Esophagus (tissue), 2 donors: ENCODE results near the gene AGTR1. TPM values are rescaled to one million over a fixed set of nuclear protein-coding genes. Genes with fewer than 3 reads are reported as not detected.

Experiments used
- H3K27ac ChIP-seq, 2 donors: one replicate each; pipeline ENCODE4 v1.5.1; 2013; ENCODE audit warnings: low read depth in 2 of 2, mild to moderate bottlenecking in 2 of 2, inconsistent platforms in 1 of 2, low read length in 1 of 2, moderate library complexity in 1 of 2
- H3K27me3 ChIP-seq, 2 donors: one replicate each; pipeline ENCODE4 v1.6.1; 2013; ENCODE audit warnings: low read length in 2 of 2, control low read depth in 1 of 2, mild to moderate bottlenecking in 1 of 2; ENCODE audit not compliant: insufficient read depth in 2 of 2, control insufficient read depth in 1 of 2
- H3K36me3 ChIP-seq, 2 donors: one replicate each; pipeline ENCODE4 v1.6.1; 2013; ENCODE audit warnings: low read length in 1 of 2; ENCODE audit not compliant: control insufficient read depth in 2 of 2, insufficient read depth in 2 of 2
- H3K4me1 ChIP-seq, 2 donors: one replicate each; pipeline ENCODE4 v1.6.1; 2013; ENCODE audit warnings: low read length in 1 of 2; ENCODE audit not compliant: control insufficient read depth in 2 of 2, insufficient read depth in 2 of 2
- H3K4me3 ChIP-seq, 2 donors: one replicate each; pipeline ENCODE4 v1.5.1; 2013; ENCODE audit warnings: low read length in 2 of 2, mild to moderate bottlenecking in 2 of 2, low read depth in 1 of 2, moderate library complexity in 1 of 2
- H3K9me3 ChIP-seq, 2 donors: one replicate each; pipeline ENCODE4 v1.6.1; 2013; ENCODE audit warnings: mild to moderate bottlenecking in 2 of 2, low read depth in 1 of 2, low read length in 1 of 2, moderate library complexity in 1 of 2; ENCODE audit not compliant: control insufficient read depth in 2 of 2, insufficient read depth in 1 of 2
- WGBS, 2 donors: extraction: QIAGEN DNeasy Blood & Tissue Kit; methylation state at CpG; one replicate each; pipeline ENCODE4 v1.1.7; 2013; 5-methylcytosine and 5-hydroxymethylcytosine counted together
- polyA plus RNA-seq, 2 donors: library from polyadenylated mRNA; stranded (reverse); fragments of 200-250 nt; gene quantifications; one replicate each; pipeline ENCODE4 v1.2.3, GENCODE V29; 2013
- donor health status: healthy with polysubstance abuse.
- donor health status: Bipolar disorder and iron deficiency.

AGTR1 gene
- polyA plus RNA-seq, 2 donors: 0.35 to 0.85 TPM

DNA sequence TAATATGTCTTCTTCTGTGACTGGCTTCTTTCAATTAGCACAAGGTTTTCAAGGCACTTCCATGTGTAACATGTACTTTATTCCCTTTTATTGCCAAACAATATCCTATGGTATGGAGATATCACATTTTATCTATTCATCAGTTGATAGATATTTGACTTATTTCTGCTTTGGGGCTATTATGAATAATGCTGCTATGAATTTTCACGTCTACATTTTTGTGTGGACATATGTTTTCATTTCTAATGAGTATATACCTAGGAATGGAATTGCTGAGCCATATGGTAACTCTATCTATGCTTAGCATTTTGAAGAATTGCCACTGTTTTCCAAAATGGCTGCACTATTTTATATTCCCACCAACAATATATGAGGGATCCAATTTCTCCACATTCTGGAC, 3.6 kb upstream of the AGTR1 start:
- Histone ChIP-seq H3K4me1 (no peaks in the 10 kb centered on the region), H3K4me3 (no peak overlapping the region), H3K9me3 (no peaks in the 10 kb centered on the region), H3K36me3 (no peaks in the 10 kb centered on the region), H3K27ac (no peak overlapping the region), H3K27me3 (no peaks in the 10 kb centered on the region)
- WGBS, 2 donors: 46 to 51% methylated on average over 1 of the region's 1 CpG

DNA sequence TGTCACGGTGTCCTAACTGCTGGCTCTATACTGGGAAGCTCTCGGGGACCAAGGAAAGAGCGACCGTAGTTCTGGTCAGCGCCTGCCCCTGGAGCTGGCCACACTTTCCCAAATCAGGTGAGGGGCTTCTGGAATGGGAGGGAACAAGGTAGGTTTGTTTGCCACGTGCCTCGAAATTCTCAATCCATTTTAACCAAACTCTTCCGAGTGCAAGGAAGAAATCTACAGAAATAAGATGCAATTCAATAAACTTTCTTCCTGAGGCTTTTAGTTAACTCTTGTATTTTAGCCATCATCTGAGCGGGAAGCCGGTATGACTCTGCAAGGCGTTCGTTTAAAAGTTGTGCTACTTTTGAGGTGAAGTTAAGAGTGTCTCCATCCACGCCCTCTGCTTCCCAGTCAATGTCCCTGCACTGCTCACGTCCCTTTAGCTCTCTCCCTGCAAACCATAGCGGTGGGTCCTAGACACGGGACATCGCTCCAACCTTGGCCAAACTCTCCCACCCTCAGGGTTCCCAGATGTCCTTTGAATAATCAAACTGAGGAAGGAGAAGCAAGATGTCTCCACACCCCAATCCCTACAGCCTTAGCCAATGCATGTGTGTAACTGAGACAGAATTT, 597 bp downstream of the AGTR1 start:
- WGBS, 2 donors: 46 to 48% methylated on average over 17 of the region's 17 CpGs
- no peaks in the 10 kb centered on the region for H3K4me1 ChIP-seq
- peak overlapping the region; percentile 35 to 51 for H3K4me3 ChIP-seq
- no peaks in the 10 kb centered on the region for H3K27me3 ChIP-seq
- no peaks in the 10 kb centered on the region for H3K9me3 ChIP-seq
- H3K36me3 ChIP-seq: no peaks in the 10 kb centered on the region
- H3K27ac ChIP-seq: no peak overlapping the region

DNA sequence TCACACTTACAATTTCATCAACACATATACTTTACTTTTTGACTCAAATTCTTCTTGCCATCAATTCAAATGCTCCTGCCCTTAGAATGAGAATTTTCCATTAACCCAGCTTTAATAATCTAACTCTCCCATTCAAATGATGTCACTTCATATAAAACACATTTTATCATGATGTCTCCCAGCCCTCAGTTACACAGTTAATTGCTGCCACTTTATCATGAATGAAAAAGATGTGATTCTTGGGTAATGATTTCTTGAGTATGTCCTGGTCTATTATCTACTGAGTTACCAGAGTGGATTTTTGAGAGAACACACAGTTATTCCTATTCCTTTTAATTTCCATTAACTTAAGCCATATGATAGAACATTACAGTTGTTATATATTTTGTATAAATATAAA, 7.6 kb downstream of the AGTR1 start:
- H3K9me3 ChIP-seq: no peaks in the 10 kb centered on the region
- H3K4me1 ChIP-seq: no peaks in the 10 kb centered on the region
- no peaks in the 10 kb centered on the region for H3K27me3 ChIP-seq
- H3K27ac ChIP-seq: no peak overlapping the region
- H3K36me3 ChIP-seq: no peaks in the 10 kb centered on the region
- no peak overlapping the region for H3K4me3 ChIP-seq

DNA sequence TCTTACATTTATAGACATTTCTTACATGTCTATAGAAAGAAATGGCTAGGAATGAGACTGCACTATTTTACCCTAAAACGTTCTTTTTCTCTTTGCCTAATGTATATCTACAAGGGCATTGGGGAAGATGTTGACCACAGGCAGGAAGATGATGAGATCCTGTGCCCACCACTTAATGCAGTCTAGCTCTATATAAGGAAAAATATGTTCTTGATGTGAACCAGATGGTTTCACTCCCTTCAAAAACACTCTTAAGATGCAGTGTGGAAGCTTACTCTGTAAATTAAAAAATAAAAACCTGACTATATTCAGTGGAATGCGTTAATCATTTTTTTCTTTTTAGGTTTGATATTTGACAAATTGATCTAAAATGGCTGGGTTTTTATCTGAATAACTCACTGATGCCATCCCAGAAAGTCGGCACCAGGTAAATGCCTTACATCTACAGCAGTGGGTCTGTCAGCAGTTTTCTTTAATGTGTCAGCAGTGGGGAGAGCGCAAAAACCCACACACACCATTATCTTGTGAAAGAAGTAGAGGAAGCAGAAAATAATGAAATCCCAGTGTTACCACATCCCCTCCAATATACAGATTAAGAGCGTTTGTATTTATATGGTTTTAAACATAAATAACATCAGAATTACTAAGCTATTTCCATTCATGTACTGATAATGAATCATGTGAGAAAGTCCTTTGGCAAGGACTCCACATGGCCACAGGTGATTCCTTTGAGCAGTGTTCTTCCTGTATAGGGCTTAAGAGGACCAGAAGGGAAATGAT, 10.1 kb downstream of the AGTR1 start:
- H3K4me1 ChIP-seq: no peaks in the 10 kb centered on the region
- H3K36me3 ChIP-seq: no peaks in the 10 kb centered on the region
- no peaks in the 10 kb centered on the region for H3K9me3 ChIP-seq
- H3K4me3 ChIP-seq: no peak overlapping the region
- H3K27me3 ChIP-seq: no peaks in the 10 kb centered on the region
- 78 to 81% methylated on average over 5 of the region's 5 CpGs for WGBS, 2 donors
- H3K27ac ChIP-seq: no peak overlapping the region

DNA sequence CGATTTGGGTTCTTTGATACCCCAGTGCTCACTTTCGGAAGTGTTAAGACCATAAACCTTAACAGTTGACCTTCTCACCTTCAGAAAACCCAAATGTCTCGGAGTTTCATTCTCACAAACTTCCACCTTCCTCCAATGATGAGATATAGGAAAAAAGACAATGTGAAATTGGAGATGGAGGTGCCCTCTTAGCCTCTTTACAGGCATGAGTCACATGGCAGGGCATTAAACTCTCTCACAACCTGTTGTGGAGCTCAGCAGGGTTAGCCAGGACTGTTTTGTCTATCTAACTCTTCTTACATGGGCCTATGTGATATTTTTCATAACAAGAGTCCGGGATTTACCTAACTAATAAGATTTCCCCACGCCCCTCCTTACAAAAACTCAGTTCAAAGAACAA, 10.7 kb downstream of the AGTR1 start:
- 66 to 74% methylated on average over 5 of the region's 5 CpGs for WGBS, 2 donors
- Histone ChIP-seq H3K9me3 (no peaks in the 10 kb centered on the region), H3K4me1 (no peaks in the 10 kb centered on the region), H3K4me3 (no peak overlapping the region), H3K27ac (no peak overlapping the region), H3K27me3 (no peaks in the 10 kb centered on the region), H3K36me3 (no peaks in the 10 kb centered on the region)

DNA sequence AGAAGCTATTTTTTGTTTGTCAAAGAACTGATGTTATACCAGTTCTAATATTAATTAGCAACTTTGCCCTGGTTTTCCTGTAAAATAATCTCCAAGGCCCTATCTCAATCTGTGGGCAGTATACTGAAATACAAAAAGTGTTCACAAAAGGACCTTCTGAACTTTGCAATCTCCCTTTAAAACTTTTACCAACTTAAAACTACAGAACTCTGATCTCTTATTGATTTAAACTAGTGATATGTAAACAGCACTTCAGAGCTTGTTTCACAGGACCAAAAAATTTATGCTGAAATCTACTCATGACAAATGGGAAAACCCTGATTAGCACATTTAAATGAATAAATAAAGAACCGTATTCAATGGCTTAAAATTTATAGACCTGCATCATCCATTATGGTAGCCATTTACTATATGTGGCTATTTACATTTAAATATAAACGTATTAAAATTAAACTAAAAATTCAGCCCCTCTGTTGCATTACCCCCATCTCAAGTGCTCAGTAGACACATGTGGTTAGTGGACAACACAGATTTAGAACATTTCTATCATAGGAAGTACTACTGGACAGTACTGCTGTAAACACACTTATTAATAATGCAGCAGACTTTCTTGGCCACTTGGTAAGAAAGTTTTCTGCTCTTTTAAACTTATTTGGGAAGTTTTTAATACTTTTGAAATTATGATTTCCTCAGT, 12.0 kb downstream of the AGTR1 start:
- Histone ChIP-seq H3K27ac (no peak overlapping the region), H3K4me3 (no peak overlapping the region), H3K4me1 (no peaks in the 10 kb centered on the region), H3K27me3 (no peaks in the 10 kb centered on the region), H3K36me3 (no peaks in the 10 kb centered on the region), H3K9me3 (no peaks in the 10 kb centered on the region)
- 57 to 70% methylated on average over 2 of the region's 2 CpGs for WGBS, 2 donors

DNA sequence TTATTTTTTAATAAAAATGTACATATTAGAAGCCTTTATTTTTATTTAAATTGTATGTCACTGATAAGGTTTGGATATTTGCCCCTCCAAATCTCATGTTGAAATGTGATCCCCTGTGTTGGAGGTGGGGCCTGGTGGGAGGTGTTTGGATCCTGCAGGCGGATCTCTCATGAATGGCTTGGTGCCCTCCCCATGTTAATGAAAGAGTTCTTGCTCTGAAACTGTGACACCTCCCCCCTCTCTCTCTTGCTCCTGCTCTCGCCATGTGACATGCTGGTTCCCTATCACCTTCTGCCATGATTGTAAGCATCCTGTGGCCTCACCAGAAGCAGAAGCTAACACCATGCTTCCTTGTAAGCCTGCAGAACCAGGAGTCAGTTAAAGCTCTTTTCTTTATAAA, 13.0 kb downstream of the AGTR1 start:
- Histone ChIP-seq H3K27ac (no peak overlapping the region), H3K27me3 (no peaks in the 10 kb centered on the region), H3K9me3 (no peaks in the 10 kb centered on the region), H3K4me3 (no peak overlapping the region), H3K36me3 (no peaks in the 10 kb centered on the region), H3K4me1 (no peaks in the 10 kb centered on the region)
- WGBS, 2 donors: 79 to 96% methylated on average over 2 of the region's 2 CpGs

DNA sequence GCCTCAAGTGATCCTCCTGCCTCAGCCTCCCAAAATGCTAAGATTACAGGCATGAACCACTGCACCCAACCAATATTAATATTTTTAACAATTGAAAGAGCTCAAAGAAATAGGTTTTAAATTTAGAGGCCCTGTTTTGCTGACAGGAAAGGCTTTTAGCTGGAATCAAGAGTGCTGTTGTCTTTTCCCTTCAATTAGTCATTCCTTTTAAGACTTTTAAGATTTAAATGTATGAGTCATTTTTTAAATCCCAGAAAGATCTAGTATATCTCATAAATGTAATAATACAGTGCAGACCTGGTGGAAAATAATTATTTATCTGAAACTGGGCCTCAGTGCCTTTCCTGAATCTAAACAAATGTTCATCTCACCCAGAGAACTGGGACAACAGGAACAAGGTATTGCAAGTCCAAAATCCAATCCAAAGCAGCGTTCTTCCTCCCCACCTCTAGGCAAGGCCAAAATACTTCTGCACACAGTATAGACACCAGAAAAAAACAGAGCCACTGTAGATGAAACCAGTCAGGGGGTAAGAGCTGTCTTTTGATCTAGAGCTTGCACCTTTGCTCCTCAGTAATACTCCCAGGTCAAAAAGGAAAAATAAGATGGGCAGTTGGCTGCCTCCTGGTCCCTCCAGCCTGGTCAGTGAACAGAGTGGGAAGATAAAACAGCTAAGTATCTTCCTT, 14.4 kb downstream of the AGTR1 start:
- Histone ChIP-seq H3K27me3 (no peaks in the 10 kb centered on the region), H3K36me3 (no peaks in the 10 kb centered on the region), H3K9me3 (no peaks in the 10 kb centered on the region), H3K27ac (no peak overlapping the region), H3K4me1 (no peaks in the 10 kb centered on the region), H3K4me3 (no peak overlapping the region)
- 81 to 88% methylated on average over 1 of the region's 1 CpG for WGBS, 2 donors

DNA sequence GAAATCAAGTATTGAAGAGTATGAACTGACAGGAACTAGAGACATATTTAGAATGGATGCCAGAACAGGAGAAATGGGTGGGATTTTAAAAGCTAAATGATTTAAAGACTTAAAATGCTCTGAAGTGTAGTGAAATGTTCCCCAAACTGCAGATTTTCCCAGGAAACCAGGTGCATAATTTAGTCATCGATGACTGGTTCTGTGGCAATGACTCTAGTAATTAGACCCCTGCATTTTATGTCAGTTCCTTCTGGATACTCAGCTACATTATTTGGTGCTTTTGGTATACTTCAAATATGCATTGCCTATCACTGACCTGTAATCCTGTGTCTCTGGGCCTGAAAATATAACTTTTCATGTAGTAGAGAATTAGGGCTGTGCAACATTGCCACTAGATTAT, 16.8 kb downstream of the AGTR1 start:
- H3K4me1 ChIP-seq: no peaks in the 10 kb centered on the region
- H3K9me3 ChIP-seq: no peaks in the 10 kb centered on the region
- no peak overlapping the region for H3K27ac ChIP-seq
- H3K36me3 ChIP-seq: no peaks in the 10 kb centered on the region
- WGBS, 2 donors: 93 to 94% methylated on average over 1 of the region's 1 CpG
- H3K4me3 ChIP-seq: no peak overlapping the region
- no peaks in the 10 kb centered on the region for H3K27me3 ChIP-seq
